WTC11 (cell line): Measurements from ENCODE around the gene RGP1. TPM values are rescaled to one million over a fixed set of nuclear protein-coding genes. Genes with fewer than 3 reads are reported as not detected.
A peak's percentile ranks its signal among the peaks of the same experiment; 100 is the strongest.

Source experiments
- ATAC-seq: fragments of 200-7000 bp; cut with Tn5 transposase; 2 replicates; pipeline ENCODE4 v1.10.0; 2021; ENCODE audit warnings: mild to moderate bottlenecking, moderate library complexity
- CTCF ChIA-PET: fragments of 300-600 bp; sonication (Branson Sonifier 250); formaldehyde crosslinking; loops from one replicate; lab custom pipeline; 2021; ENCODE audit warnings: antibody characterized with exemption; lab: Charles Lee
- POLR2A ChIA-PET: fragments of 350-600 bp; sonication (Branson Sonifier 250); formaldehyde crosslinking; loops from one replicate; lab custom pipeline; 2021; ENCODE audit warnings: antibody characterized with exemption; lab: Charles Lee
- DNase-seq: peaks from one replicate; pipeline ENCODE4 v3.0.0; 2021; ENCODE audit warnings: low spot score
- H3K27ac Mint-ChIP-seq: 2 replicates; pipeline ENCODE4 v1.8.0; 2021; ENCODE audit warnings: mixed read lengths
- H3K27me3 Mint-ChIP-seq: 2 replicates; pipeline ENCODE4 v1.8.0; 2021; ENCODE audit warnings: low read depth, mild to moderate bottlenecking, moderate library complexity, mixed read lengths
- H3K36me3 Mint-ChIP-seq: 2 replicates; pipeline ENCODE4 v1.8.0; 2021; ENCODE audit warnings: mixed read lengths
- H3K4me1 Mint-ChIP-seq: 2 replicates; pipeline ENCODE4 v1.8.0; 2022; ENCODE audit warnings: mixed read lengths
- H3K4me3 Mint-ChIP-seq: 2 replicates; pipeline ENCODE4 v1.8.0; 2021; ENCODE audit warnings: mild to moderate bottlenecking, moderate library complexity, mixed read lengths
- H3K9me3 Mint-ChIP-seq: 2 replicates; pipeline ENCODE4 v1.8.0; 2021; ENCODE audit warnings: mixed read lengths
- ARID4B ChIP-seq: sonication (generic); formaldehyde crosslinking; IDR thresholded peaks from 2 replicates; pipeline ENCODE4 v1.8.0; 2023; ENCODE audit warnings: missing genetic modification reagents, mild to moderate bottlenecking, borderline replicate concordance
- ATF1 ChIP-seq: sonication (generic); formaldehyde crosslinking; IDR thresholded peaks from 2 replicates; pipeline ENCODE4 v1.8.1; 2023; ENCODE audit warnings: mild to moderate bottlenecking, moderate library complexity, missing genetic modification reagents
- CREB1 ChIP-seq: sonication (generic); formaldehyde crosslinking; IDR thresholded peaks from 2 replicates; pipeline ENCODE4 v1.8.0; 2023; ENCODE audit warnings: mild to moderate bottlenecking, missing genetic modification reagents
- JUN ChIP-seq: sonication (generic); formaldehyde crosslinking; IDR thresholded peaks from 2 replicates; pipeline ENCODE4 v1.8.0; 2023; ENCODE audit warnings: mild to moderate bottlenecking, missing genetic modification reagents
- KAT7 ChIP-seq: sonication (generic); formaldehyde crosslinking; IDR thresholded peaks from 2 replicates; pipeline ENCODE4 v1.8.1; 2023; ENCODE audit warnings: missing genetic modification reagents, mild to moderate bottlenecking, borderline replicate concordance
- MLX ChIP-seq: sonication (generic); formaldehyde crosslinking; IDR thresholded peaks from 2 replicates; pipeline ENCODE4 v1.8.1; 2023; ENCODE audit warnings: mild to moderate bottlenecking, missing genetic modification reagents, moderate library complexity
- NFYB ChIP-seq: sonication (generic); formaldehyde crosslinking; conservative IDR thresholded peaks from 2 replicates; pipeline ENCODE4 v1.8.0; 2022; ENCODE audit warnings: low read depth, missing genetic modification reagents
- NR1H2 ChIP-seq: sonication (generic); formaldehyde crosslinking; IDR thresholded peaks from 2 replicates; pipeline ENCODE4 v1.9.0; 2021; ENCODE audit warnings: mild to moderate bottlenecking, moderate library complexity, missing genetic modification reagents
- NR2C2 ChIP-seq: sonication (generic); formaldehyde crosslinking; IDR thresholded peaks from 2 replicates; pipeline ENCODE4 v1.8.0; 2022; ENCODE audit warnings: mild to moderate bottlenecking, missing genetic modification reagents
- PREB ChIP-seq: sonication (generic); formaldehyde crosslinking; IDR thresholded peaks from 2 replicates; pipeline ENCODE4 v1.8.1; 2022; ENCODE audit warnings: mild to moderate bottlenecking, missing genetic modification reagents, moderate library complexity, borderline replicate concordance
- SMAD3 ChIP-seq: sonication (generic); formaldehyde crosslinking; IDR thresholded peaks from 2 replicates; pipeline ENCODE4 v1.8.0; 2022; ENCODE audit warnings: missing genetic modification reagents, mild to moderate bottlenecking, borderline replicate concordance
- SOX15 ChIP-seq: fragments of 250-450 bp; sonication (Bioruptor Pico); IDR thresholded peaks from 2 replicates; pipeline ENCODE4 v1.9.0; 2021; ENCODE audit warnings: mild to moderate bottlenecking
- USF1 ChIP-seq: sonication (generic); formaldehyde crosslinking; IDR thresholded peaks from 2 replicates; pipeline ENCODE4 v1.8.0; 2022; ENCODE audit warnings: mild to moderate bottlenecking, missing genetic modification reagents
- ZBTB21 ChIP-seq: sonication (generic); formaldehyde crosslinking; IDR thresholded peaks from 2 replicates; pipeline ENCODE4 v1.8.1; 2023; ENCODE audit warnings: mild to moderate bottlenecking, missing genetic modification reagents, borderline replicate concordance
- ZNF121 ChIP-seq: sonication (generic); formaldehyde crosslinking; IDR thresholded peaks from 2 replicates; pipeline ENCODE4 v1.8.0; 2023; ENCODE audit warnings: missing genetic modification reagents
- ZNF219 ChIP-seq: sonication (generic); formaldehyde crosslinking; IDR thresholded peaks from 2 replicates; pipeline ENCODE4 v1.8.0; 2023; ENCODE audit warnings: missing genetic modification reagents, mild to moderate bottlenecking, borderline replicate concordance
- ZNF232 ChIP-seq: sonication (generic); formaldehyde crosslinking; IDR thresholded peaks from 2 replicates; pipeline ENCODE4 v1.8.0; 2022; ENCODE audit warnings: mild to moderate bottlenecking, missing genetic modification reagents
- ZNF263 ChIP-seq: sonication (generic); formaldehyde crosslinking; IDR thresholded peaks from 2 replicates; pipeline ENCODE4 v1.8.1; 2022; ENCODE audit warnings: low read depth, mild to moderate bottlenecking, moderate library complexity, missing genetic modification reagents
- ZNF396 ChIP-seq: fragments of 250-450 bp; sonication (Bioruptor Pico); IDR thresholded peaks from 2 replicates; pipeline ENCODE4 v1.8.0; 2021; ENCODE audit warnings: mild to moderate bottlenecking, moderate library complexity, borderline replicate concordance
- total RNA-seq: library from RNA; stranded (reverse); gene quantifications from 3 replicates; pipeline ENCODE4 v1.2.3, GENCODE V29; 2021

The RGP1 gene
- total RNA-seq, 1 experiment from 2014 or later: 30.0 TPM

- TF ChIP-seq ARID4B (CRISPR knock-in tag) (no peak), ZNF396 (CRISPR knock-in tag) (no peak)
Observed at GRCh38 chr9:35748242-35748857, 737 bp upstream of the RGP1 start (continued).

GRCh38 chr9:35749515-35750255, 598 bp downstream of the RGP1 start:
- ATAC-seq (peak; percentile 43), DNase-seq (peak; percentile 37)
- Mint-ChIP-seq H3K4me1 (peaks cover 27% of the 10 kb centered on the region), H3K36me3 (peaks cover 35% of the 10 kb centered on the region), H3K9me3 (no peaks in the 10 kb centered on the region), H3K27ac (peak overlapping the region; percentile 62), H3K27me3 (no peaks in the 10 kb centered on the region), H3K4me3 (peak overlapping the region; percentile 92)
- ChIA-PET POLR2A (interaction anchor here (0.5 to 2.1 kb wide), 4 partner anchors 17 to 64 kb away, joined by 3 to 13 read pairs (median 4); partner anchors contain the start of genes CREB3 and TLN1), CTCF (interaction anchor here (0.6 to 4.1 kb wide), 17 partner anchors 14 to 196 kb away, joined by 3 to 27 read pairs (median 6); partner anchors contain the start of genes CREB3, HINT2, TESK1 and TLN1)
- TF ChIP-seq NFYB (no peak), ZNF232 (CRISPR knock-in tag) (no peak), SMAD3 (no peak), ZBTB21 (CRISPR knock-in tag) (no peak), MLX (no peak), JUN (CRISPR knock-in tag) (no peak), ATF1 (CRISPR knock-in tag) (no peak), PREB (CRISPR knock-in tag) (no peak), ZNF121 (CRISPR knock-in tag) (no peak), ZNF219 (CRISPR knock-in tag) (no peak), KAT7 (CRISPR knock-in tag) (no peak), SOX15 (CRISPR knock-in tag) (no peak)

- Mint-ChIP-seq H3K4me1 (peaks cover 27% of the 10 kb centered on the region), H3K27ac (peak overlapping the region; percentile 62; the same call in 1 of the 2 replicates), H3K9me3 (no peaks in the 10 kb centered on the region), H3K36me3 (peaks cover 34% of the 10 kb centered on the region), H3K4me3 (peak overlapping the region; percentile 92), H3K27me3 (no peaks in the 10 kb centered on the region)
- ATAC-seq (no peak), DNase-seq (no peak)
- no peak for TF ChIP-seq ARID4B (CRISPR knock-in tag)
- no peak for TF ChIP-seq SOX15 (CRISPR knock-in tag)
- TF ChIP-seq CREB1 (CRISPR knock-in tag): no peak
- TF ChIP-seq ZNF263 (CRISPR knock-in tag): no peak
- no peak for TF ChIP-seq NR1H2 (CRISPR knock-in tag)
- no peak for TF ChIP-seq USF1 (CRISPR knock-in tag)
- TF ChIP-seq PREB (CRISPR knock-in tag): no peak
- no peak for TF ChIP-seq NR2C2 (CRISPR knock-in tag)
- ChIA-PET CTCF (interaction anchor here (0.6 to 3.3 kb wide), 11 partner anchors 14 to 134 kb away, joined by 3 to 20 read pairs (median 7); partner anchors contain the start of genes CREB3, HINT2, TLN1 and TPM2), POLR2A (interaction anchor here (2.1 kb wide), 1 partner anchor 18 kb away, joined by 13 read pairs; the partner anchor contains the start of genes CREB3 and TLN1)
Observed at GRCh38 chr9:35750256-35750531, 1.1 kb downstream of the RGP1 start.
